IMR-90 (cell line): ENCODE measurements around the gene RNGTT. TPM values are rescaled to one million over a fixed set of nuclear protein-coding genes. Genes with fewer than 3 reads are reported as not detected.

ENCODE experiments used
- ATAC-seq: fragments of 200-7000 bp; cut with Tn5 transposase; 2 replicates; pipeline ENCODE4 v1.9.1; 2020; ENCODE audit warnings: low read depth, mild to moderate bottlenecking, moderate library complexity
- BruUV-seq: library from RNA; stranded (reverse); fragments of 400-500 nt; replicated peaks from 2 replicates; lab custom pipeline; 2021; lab: Mats Ljungman, UMichigan
- CTCF ChIA-PET: fragments of 300-600 bp; formaldehyde crosslinking; extraction: SDS; loops from one replicate; lab custom pipeline; 2021; ENCODE audit warnings: antibody characterized with exemption; lab: Yijun Ruan, JAX
- POLR2A ChIA-PET: fragments of 300-600 bp; sonication (Branson Sonifier 250); formaldehyde crosslinking; loops from one replicate; lab custom pipeline; 2022; ENCODE audit warnings: antibody characterized with exemption; ENCODE audit not compliant: unreplicated experiment; lab: Charles Lee
- DNase-seq: peaks from one replicate; pipeline ENCODE4 v3.0.0; 2013
- H2AFZ ChIP-seq: replicated peaks from 2 replicates; pipeline ENCODE3; 2013; ENCODE audit warnings: low read length, mild to moderate bottlenecking; ENCODE audit not compliant: poor library complexity
- H2AK5ac ChIP-seq: 2 replicates; pipeline ENCODE4 v1.6.1; 2013; ENCODE audit warnings: low read depth, low read length, inconsistent platforms
- H2AK9ac ChIP-seq: replicated peaks from 2 replicates; pipeline ENCODE3; 2013; ENCODE audit warnings: mild to moderate bottlenecking, low read depth, low read length, moderate library complexity; ENCODE audit not compliant: poor library complexity
- H2BK120ac ChIP-seq: 2 replicates; pipeline ENCODE4 v1.6.1; 2013; ENCODE audit warnings: low read depth, low read length, inconsistent platforms
- H2BK15ac ChIP-seq: 3 replicates; pipeline ENCODE4 v1.6.1; 2013; ENCODE audit warnings: low read depth, low read length, inconsistent platforms
- H2BK20ac ChIP-seq: 2 replicates; pipeline ENCODE4 v1.6.1; 2013; ENCODE audit warnings: low read depth, mild to moderate bottlenecking, inconsistent platforms, low read length, moderate library complexity
- H2BK5ac ChIP-seq: 2 replicates; pipeline ENCODE4 v1.6.1; 2013; ENCODE audit warnings: mild to moderate bottlenecking, low read depth, low read length, inconsistent platforms; ENCODE audit not compliant: poor library complexity, severe bottlenecking
- H3K14ac ChIP-seq: replicated peaks from 2 replicates; pipeline ENCODE4 v1.6.1; 2013; ENCODE audit warnings: low read depth, low read length, inconsistent platforms
- H3K18ac ChIP-seq: 2 replicates; pipeline ENCODE4 v1.6.1; 2013; ENCODE audit warnings: low read depth, low read length, control low read depth
- H3K23ac ChIP-seq: 2 replicates; pipeline ENCODE4 v1.6.1; 2013; ENCODE audit warnings: low read depth, low read length, inconsistent platforms
- H3K27ac ChIP-seq: 2 replicates; pipeline ENCODE4 v1.5.1; 2013; ENCODE audit warnings: mild to moderate bottlenecking, control low read depth, low read length; ENCODE audit not compliant: insufficient read depth
- H3K27me3 ChIP-seq: 2 replicates; pipeline ENCODE4 v1.6.1; 2013; ENCODE audit warnings: low read length; ENCODE audit not compliant: control insufficient read depth, insufficient read depth
- H3K36me3 ChIP-seq: 2 replicates; pipeline ENCODE4 v1.6.1; 2013; ENCODE audit warnings: low read length, mixed read lengths; ENCODE audit not compliant: control insufficient read depth, insufficient read depth
- H3K4ac ChIP-seq: 2 replicates; pipeline ENCODE4 v1.6.1; 2013; ENCODE audit warnings: low read depth, low read length, inconsistent platforms
- H3K4me1 ChIP-seq: 2 replicates; pipeline ENCODE4 v1.6.1; 2013; ENCODE audit warnings: low read length, mixed read lengths; ENCODE audit not compliant: control insufficient read depth, insufficient read depth
- H3K4me2 ChIP-seq: 2 replicates; pipeline ENCODE4 v1.6.1; 2013; ENCODE audit warnings: low read depth, mild to moderate bottlenecking, control low read depth, low read length, moderate library complexity
- H3K4me3 ChIP-seq: 2 replicates; pipeline ENCODE4 v1.5.1; 2013; ENCODE audit warnings: low read depth, mild to moderate bottlenecking, control low read depth, low read length, moderate library complexity; ENCODE audit not compliant: insufficient read depth
- H3K56ac ChIP-seq: 2 replicates; pipeline ENCODE4 v1.6.1; 2013; ENCODE audit warnings: low read length, inconsistent platforms; ENCODE audit not compliant: insufficient read depth; ENCODE audit errors: extremely low read depth
- H3K79me1 ChIP-seq, 2 experiments: 2 replicates each; pipeline ENCODE4 v1.6.1; 2013; ENCODE audit warnings: low read length in 2 of 2, inconsistent platforms in 1 of 2, low read depth in 1 of 2
- H3K9ac ChIP-seq: 2 replicates; pipeline ENCODE4 v1.6.1; 2013; ENCODE audit warnings: low read depth, low read length, control low read depth
- H3K9me1 ChIP-seq: 2 replicates; pipeline ENCODE4 v1.6.1; 2013; ENCODE audit warnings: low read length, inconsistent platforms; ENCODE audit not compliant: insufficient read depth
- H3K9me3 ChIP-seq: 2 replicates; pipeline ENCODE4 v1.6.1; 2013; ENCODE audit warnings: low read length; ENCODE audit not compliant: control insufficient read depth, insufficient read depth
- H4K20me1 ChIP-seq: 2 replicates; pipeline ENCODE4 v1.6.1; 2013; ENCODE audit warnings: low read length, inconsistent platforms; ENCODE audit not compliant: insufficient read depth
- H4K5ac ChIP-seq: 2 replicates; pipeline ENCODE4 v1.6.1; 2013; ENCODE audit warnings: mild to moderate bottlenecking, low read depth, low read length, control low read depth
- H4K8ac ChIP-seq, 2 experiments: 2 replicates each; pipeline ENCODE4 v1.6.1; 2013; ENCODE audit warnings: low read depth in 2 of 2, low read length in 2 of 2, control low read depth in 1 of 2, inconsistent platforms in 1 of 2
- H4K91ac ChIP-seq: 2 replicates; pipeline ENCODE4 v1.6.1; 2013; ENCODE audit warnings: low read depth, low read length, inconsistent platforms; ENCODE audit not compliant: insufficient read depth
- BHLHE40 ChIP-seq: fragments of 150-350 bp; IDR thresholded peaks from 2 replicates; pipeline ENCODE4 v1.6.1; 2016; ENCODE audit warnings: mild to moderate bottlenecking, low read depth, low read length
- CEBPB ChIP-seq: IDR thresholded peaks from 2 replicates; pipeline ENCODE4 v1.6.1; 2012; ENCODE audit warnings: low read depth, low read length, improper control_type of control experiment
- CHD1 ChIP-seq: IDR thresholded peaks from 2 replicates; pipeline ENCODE4 v1.6.1; 2012; ENCODE audit warnings: low read depth, low read length, improper control_type of control experiment
- CTCF ChIP-seq: conservative IDR thresholded peaks from 2 replicates; pipeline ENCODE4 v1.5.1; 2012; ENCODE audit warnings: mild to moderate bottlenecking, low read depth, low read length, improper control_type of control experiment
- FOS ChIP-seq: fragments of 150-350 bp; IDR thresholded peaks from 2 replicates; pipeline ENCODE4 v1.6.1; 2016; ENCODE audit warnings: low read depth, low read length
- MAFK ChIP-seq: IDR thresholded peaks from 2 replicates; pipeline ENCODE4 v1.6.1; 2012; ENCODE audit warnings: low read depth, low read length, improper control_type of control experiment
- MAZ ChIP-seq: IDR thresholded peaks from 2 replicates; pipeline ENCODE4 v1.6.1; 2012; ENCODE audit warnings: low read depth, mild to moderate bottlenecking, low read length, improper control_type of control experiment, moderate library complexity, borderline replicate concordance
- MXI1 ChIP-seq: IDR thresholded peaks from 2 replicates; pipeline ENCODE4 v1.6.1; 2012; ENCODE audit warnings: low read depth, mild to moderate bottlenecking, low read length, moderate library complexity, borderline replicate concordance
- NFE2L2 ChIP-seq: fragments of 150-350 bp; IDR thresholded peaks from 2 replicates; pipeline ENCODE4 v1.6.1; 2016; ENCODE audit warnings: low read depth, mild to moderate bottlenecking, low read length
- POLR2A ChIP-seq: IDR thresholded peaks from 2 replicates; pipeline ENCODE4 v1.6.1; 2012; ENCODE audit warnings: mild to moderate bottlenecking, low read depth, low read length
- RAD21 ChIP-seq: IDR thresholded peaks from 2 replicates; pipeline ENCODE4 v1.6.1; 2012; ENCODE audit warnings: low read length, improper control_type of control experiment
- RCOR1 ChIP-seq: IDR thresholded peaks from 2 replicates; pipeline ENCODE4 v1.6.1; 2012; ENCODE audit warnings: mild to moderate bottlenecking, low read length, improper control_type of control experiment; ENCODE audit not compliant: insufficient replicate concordance
- RFX5 ChIP-seq: IDR thresholded peaks from 2 replicates; pipeline ENCODE4 v1.8.0; 2012; ENCODE audit warnings: low read depth, mild to moderate bottlenecking, low read length, moderate library complexity
- SMC3 ChIP-seq: fragments of 150-350 bp; IDR thresholded peaks from 2 replicates; pipeline ENCODE4 v1.6.1; 2016; ENCODE audit warnings: low read depth, mild to moderate bottlenecking, antibody characterized with exemption, low read length, moderate library complexity
- WGBS, 2 experiments: methylation state at CpG; one replicate each; pipeline versions ENCODE4 v1.1.5 to v1.1.7; 2013; ENCODE audit warnings: missing lambda C conversion rate in 2 of 2; ENCODE audit not compliant: insufficient read length in 1 of 2; ENCODE audit errors: extremely low coverage in 2 of 2; 5-methylcytosine and 5-hydroxymethylcytosine counted together
- dilution Hi-C: fragments of 300-500 bp; cut with HindIII; formaldehyde crosslinking; loops from one replicate; pipeline ENCODE4 v1.14.3; 2018; ENCODE audit warnings: low sequenced_read_pairs; ENCODE audit not compliant: unreplicated experiment
- in situ Hi-C: fragments of 300-500 bp; cut with MboI; formaldehyde crosslinking; loops from 3 replicates; pipeline ENCODE4 v1.14.3; 2019; ENCODE audit warnings: low sequenced_read_pairs, inconsistent platforms, mixed read lengths
- intact Hi-C: fragments of 100-400 bp; cut with micrococcal nuclease; formaldehyde crosslinking; loops from 2 replicates; pipeline ENCODE4 v1.10.0; 2022
- polyA plus RNA-seq, 3 experiments: library from polyadenylated mRNA; depleted of rRNA; stranded (reverse); fragments of >200 nt; gene quantifications; 2 replicates each; pipeline ENCODE4 v1.2.3, GENCODE V29; 2012; ENCODE audit warnings: low replicate concordance in 1 of 3
- total RNA-seq: library from RNA; depleted of rRNA; stranded (reverse); fragments of >200 nt; gene quantifications from 2 replicates; pipeline ENCODE4 v1.2.3, GENCODE V29; 2012
- TF ChIP-seq, protein P1 (sequence below): fragments of 150-350 bp; IDR thresholded peaks from 2 replicates; pipeline ENCODE4 v1.6.1; 2017; ENCODE audit warnings: mild to moderate bottlenecking, antibody characterized with exemption, low read length, low read depth
- TF ChIP-seq, protein P2 (sequence below): fragments of 150-350 bp; IDR thresholded peaks from 2 replicates; pipeline ENCODE4 v1.6.1; 2016; ENCODE audit warnings: low read depth, mild to moderate bottlenecking, low read length, moderate library complexity, borderline replicate concordance

RNGTT gene
- total and polyA plus RNA-seq, 2 of the 4 experiments (the other 2 are of a cell fraction), result 5.4 to 21.7 TPM

GRCh38 chr6:88804701-88805100, 158.7 kb downstream of the RNGTT start:
- H4K8ac ChIP-seq, result no peak overlapping the region
- H2BK5ac ChIP-seq, result no peak overlapping the region
- DNase-seq, result peak; percentile 69
- ChIA-PET CTCF (no interaction called here), POLR2A (no interaction called here)
- in situ Hi-C loops, result no loop called here
- intact Hi-C loops, result no loop called here
- H3K4me1 ChIP-seq, result no peaks in the 10 kb centered on the region; the same call in none of the 2 replicates
- H3K18ac ChIP-seq, result no peak overlapping the region; the same call in 1 of the 2 replicates
- H2BK120ac ChIP-seq, result no peak overlapping the region
- no peaks in the 10 kb centered on the region for H4K20me1 ChIP-seq
- no peak overlapping the region for H3K56ac ChIP-seq
- no peak overlapping the region for H4K91ac ChIP-seq
- no peaks in the 10 kb centered on the region for H3K27me3 ChIP-seq
- H3K79me1 ChIP-seq, result peaks cover 0 to 4% of the 10 kb centered on the region in 2 experiments; a peak in 1 of 4 replicates
- no peak overlapping the region for H4K5ac ChIP-seq
- no peak overlapping the region for H2BK20ac ChIP-seq
- dilution Hi-C loops, result no loop called here
- no peak overlapping the region; the same call in 1 of the 2 replicates for H3K4me2 ChIP-seq
- BruUV-seq, result no TSS peak
- WGBS, 2 experiments, result no CpG with 5 or more reads among the region's 2 CpGs
- H2AK5ac ChIP-seq, result no peak overlapping the region
- no peak overlapping the region for H2AFZ ChIP-seq
- peaks cover 2% of the 10 kb centered on the region; the same call in 1 of the 2 replicates for H3K9me3 ChIP-seq
- no peak for ATAC-seq
- H3K9me1 ChIP-seq, result no peaks in the 10 kb centered on the region
- no peak overlapping the region for H3K27ac ChIP-seq
- no peak overlapping the region for H3K23ac ChIP-seq
- H3K4me3 ChIP-seq, result no peak overlapping the region
- no peak overlapping the region for H3K9ac ChIP-seq
- H3K14ac ChIP-seq, result no peak overlapping the region
- H3K36me3 ChIP-seq, result peaks cover 2% of the 10 kb centered on the region; the same call in 1 of the 2 replicates
- TF ChIP-seq POLR2A (no peak), NFE2L2 (no peak), FOS (no peak), MXI1 (no peak), BHLHE40 (no peak), MAZ (no peak), CTCF (no peak), CEBPB (no peak), RCOR1 (no peak), SMC3 (no peak), MAFK (no peak), RAD21 (no peak), CHD1 (no peak), RFX5 (no peak)
- TF ChIP-seq, protein P1, sequence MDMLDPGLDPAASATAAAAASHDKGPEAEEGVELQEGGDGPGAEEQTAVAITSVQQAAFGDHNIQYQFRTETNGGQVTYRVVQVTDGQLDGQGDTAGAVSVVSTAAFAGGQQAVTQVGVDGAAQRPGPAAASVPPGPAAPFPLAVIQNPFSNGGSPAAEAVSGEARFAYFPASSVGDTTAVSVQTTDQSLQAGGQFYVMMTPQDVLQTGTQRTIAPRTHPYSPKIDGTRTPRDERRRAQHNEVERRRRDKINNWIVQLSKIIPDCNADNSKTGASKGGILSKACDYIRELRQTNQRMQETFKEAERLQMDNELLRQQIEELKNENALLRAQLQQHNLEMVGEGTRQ, result no peak
- TF ChIP-seq, protein P2, sequence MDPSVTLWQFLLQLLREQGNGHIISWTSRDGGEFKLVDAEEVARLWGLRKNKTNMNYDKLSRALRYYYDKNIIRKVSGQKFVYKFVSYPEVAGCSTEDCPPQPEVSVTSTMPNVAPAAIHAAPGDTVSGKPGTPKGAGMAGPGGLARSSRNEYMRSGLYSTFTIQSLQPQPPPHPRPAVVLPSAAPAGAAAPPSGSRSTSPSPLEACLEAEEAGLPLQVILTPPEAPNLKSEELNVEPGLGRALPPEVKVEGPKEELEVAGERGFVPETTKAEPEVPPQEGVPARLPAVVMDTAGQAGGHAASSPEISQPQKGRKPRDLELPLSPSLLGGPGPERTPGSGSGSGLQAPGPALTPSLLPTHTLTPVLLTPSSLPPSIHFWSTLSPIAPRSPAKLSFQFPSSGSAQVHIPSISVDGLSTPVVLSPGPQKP, result no peak
- no peak overlapping the region for H3K4ac ChIP-seq
- H2BK15ac ChIP-seq, result no peak overlapping the region
- H2AK9ac ChIP-seq, result no peak overlapping the region
